Immature natural killer cell (primary cell): ENCODE data around the gene PPP1R14D. TPM values are rescaled to one million over a fixed set of nuclear protein-coding genes. Genes with fewer than 3 reads are reported as not detected.

Experiments
- DNase-seq, 3 donors: peaks; one replicate each; pipeline ENCODE4 v3.0.0; 2022; ENCODE audit warnings: mixed read lengths in 1 of 3
- H3K27ac Mint-ChIP-seq, 6 donors: one replicate each; pipeline ENCODE4 v1.8.0; 2020; ENCODE audit warnings: mixed read lengths in 6 of 6, mild to moderate bottlenecking in 5 of 6, inconsistent platforms in 4 of 6, moderate library complexity in 3 of 6
- H3K27me3 Mint-ChIP-seq, 3 donors: one replicate each; pipeline ENCODE4 v1.8.0; 2020 to 2021; ENCODE audit warnings: low read depth in 3 of 3, mild to moderate bottlenecking in 3 of 3, mixed read lengths in 3 of 3, moderate library complexity in 3 of 3, inconsistent platforms in 1 of 3
- H3K36me3 Mint-ChIP-seq, 3 donors: one replicate each; pipeline ENCODE4 v1.8.0; 2020; ENCODE audit warnings: mixed read lengths in 3 of 3, inconsistent platforms in 2 of 3, mild to moderate bottlenecking in 2 of 3
- H3K4me1 Mint-ChIP-seq, 2 donors: one replicate each; pipeline ENCODE4 v1.8.0; 2020; ENCODE audit warnings: inconsistent platforms in 2 of 2, mild to moderate bottlenecking in 2 of 2, mixed read lengths in 2 of 2, moderate library complexity in 1 of 2
- H3K4me3 Mint-ChIP-seq, 5 donors: one replicate each; pipeline ENCODE4 v1.8.0; 2020; ENCODE audit warnings: mild to moderate bottlenecking in 5 of 5, mixed read lengths in 5 of 5, inconsistent platforms in 3 of 5, moderate library complexity in 3 of 5
- H3K9me3 Mint-ChIP-seq, 6 donors: one replicate each; pipeline ENCODE4 v1.8.0; 2020; ENCODE audit warnings: mild to moderate bottlenecking in 6 of 6, mixed read lengths in 6 of 6, inconsistent platforms in 4 of 6, moderate library complexity in 3 of 6
- polyA plus RNA-seq, 3 donors: library from polyadenylated mRNA; unstranded; fragments of 300-500 nt; fragmentation: Illumina TruSeq; gene quantifications; one replicate each; pipeline ENCODE4 v1.2.3, GENCODE V29; 2021

The PPP1R14D gene
- polyA plus RNA-seq, 3 donors from 2014 or later = not detected

DNA sequence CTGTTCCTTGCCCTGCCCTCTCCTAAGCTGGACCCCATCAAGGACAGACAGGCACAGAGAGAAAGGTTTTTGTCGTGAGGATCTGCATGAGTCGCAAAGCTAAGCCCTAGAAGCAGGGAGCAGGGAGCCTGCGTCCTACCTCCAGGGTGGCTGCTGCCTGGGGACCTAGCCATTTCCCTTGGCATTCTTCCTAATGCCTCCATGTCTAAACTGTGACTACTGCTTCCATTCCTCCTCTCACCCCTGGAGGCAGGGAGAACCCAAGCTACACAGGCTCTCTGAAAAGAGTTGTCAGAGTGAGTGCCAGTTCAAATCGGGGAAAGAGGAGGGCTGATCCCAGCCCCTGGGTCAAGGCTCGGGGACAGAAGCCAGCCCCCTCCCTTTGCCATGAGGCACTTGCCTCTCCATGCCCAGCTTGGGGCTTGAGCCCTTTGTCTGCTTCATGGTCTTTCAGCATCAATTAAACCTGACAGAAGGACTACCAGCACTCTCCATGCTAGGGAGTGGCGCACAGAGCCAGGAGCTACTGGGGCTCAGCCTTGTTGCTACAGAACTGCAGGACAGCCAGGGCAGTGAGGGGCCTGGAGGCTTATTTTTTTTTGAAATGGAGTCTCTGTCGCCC, 62.2 kb downstream of the PPP1R14D start:
- DNase-seq = no peak
- H3K27ac Mint-ChIP-seq = peak overlapping the region in 5 of 6 donors; percentile 78 to 96 (median 91)
- H3K4me1 Mint-ChIP-seq = peaks cover 54 to 61% of the 10 kb centered on the region in 2 donors
- peaks cover 0 to 2% (median 0%) of the 10 kb centered on the region in 6 donors for H3K9me3 Mint-ChIP-seq
- peaks cover 0 to 3% (median 0%) of the 10 kb centered on the region in 3 donors for H3K36me3 Mint-ChIP-seq
- peaks cover 2 to 8% (median 4%) of the 10 kb centered on the region in 3 donors for H3K27me3 Mint-ChIP-seq
- peak overlapping the region in 1 of 5 donors; percentile 29 for H3K4me3 Mint-ChIP-seq

Other genes with a start within 250 kb of the PPP1R14D start
- gene KNL1, start 234.5 kb downstream of the PPP1R14D start, polyA plus RNA-seq = under 1 TPM in 2 of 3 donors, not detected in 1; 0.20 to 0.38 TPM
- 1 to 10 TPM; 2.6 to 7.5 (median 4.7) TPM for gene RAD51, start 133.5 kb downstream of the PPP1R14D start, polyA plus RNA-seq
- 100 to 1,000 TPM in 2 of 3 donors, 10 to 100 TPM in 1; 44.6 to 118 (median 110) TPM for gene RMDN3, start 73.5 kb downstream of the PPP1R14D start, polyA plus RNA-seq
- gene GCHFR, start 64.6 kb downstream of the PPP1R14D start, polyA plus RNA-seq = 100 to 1,000 TPM; 183 to 303 (median 230) TPM
- gene C15orf62, start 58.7 kb downstream of the PPP1R14D start, polyA plus RNA-seq = under 1 TPM in 2 of 3 donors, not detected in 1; 0.08 to 0.12 TPM
- 10 to 100 TPM; 12.8 to 22.0 (median 20.9) TPM for gene ZFYVE19, start 21.6 kb downstream of the PPP1R14D start, polyA plus RNA-seq
- gene DNAJC17, start 21.2 kb downstream of the PPP1R14D start, polyA plus RNA-seq = 10 to 100 TPM; 25.6 to 62.8 (median 34.7) TPM
- 1 to 10 TPM in 2 of 3 donors, under 1 TPM in 1; 0.48 to 3.9 (median 1.8) TPM for gene SPINT1, start 15.3 kb upstream of the PPP1R14D start, polyA plus RNA-seq
- not detected for gene RHOV, start 45.5 kb upstream of the PPP1R14D start, polyA plus RNA-seq
- gene VPS18, start 65.7 kb upstream of the PPP1R14D start, polyA plus RNA-seq = 10 to 100 TPM; 20.8 to 36.8 (median 35.3) TPM
- not detected for gene DLL4, start 100.6 kb upstream of the PPP1R14D start, polyA plus RNA-seq
- gene CHAC1, start 124.8 kb upstream of the PPP1R14D start, polyA plus RNA-seq = under 1 TPM in 1 of 3 donors, not detected in 2; 0.77 TPM